D341Med (cell line): Measurements from ENCODE around the gene CNN2.
A peak's percentile ranks its signal among the peaks of the same experiment; 100 is the strongest.

Source experiments
- DNase-seq: peaks from one replicate; pipeline ENCODE4 v3.0.0; 2012; ENCODE audit warnings: low spot score

Gene CNN2

GRCh38 chr19:1081301-1082164, 55.1 kb downstream of the CNN2 start:
- no peak for DNase-seq

GRCh38 chr19:1082165-1082927, 55.9 kb downstream of the CNN2 start:
- peak; percentile 95 for DNase-seq

GRCh38 chr19:1082928-1083816, 56.8 kb downstream of the CNN2 start:
- no peak for DNase-seq

GRCh38 chr19:1084024-1084868, 57.8 kb downstream of the CNN2 start:
- DNase-seq: no peak

GRCh38 chr19:1085053-1085658, 58.7 kb downstream of the CNN2 start:
- DNase-seq: no peak

GRCh38 chr19:1085676-1086442, 59.5 kb downstream of the CNN2 start:
- no peak for DNase-seq

GRCh38 chr19:1086613-1087012, 60.2 kb downstream of the CNN2 start:
- no peak for DNase-seq

GRCh38 chr19:1087813-1088415, 61.5 kb downstream of the CNN2 start:
- DNase-seq: no peak

GRCh38 chr19:1088416-1089010, 62.1 kb downstream of the CNN2 start:
- no peak for DNase-seq
